Adrenal gland (tissue), 5 donors: ENCODE measurements around the gene KLHL25.

Source experiments
- CTCF ChIP-seq, 6 experiments: fragments of 450-650 bp in 4 of 6; fragments of 200-600 bp in 2 of 6; sonication (generic) in 1 of 6; IDR thresholded peaks; 1 replicate in 5 of 6; 2 replicates in 1 of 6; pipeline versions ENCODE4 v1.5.1 to v1.8.0; 2016 to 2021; ENCODE audit warnings: antibody characterized with exemption in 6 of 6, mild to moderate bottlenecking in 2 of 6, moderate library complexity in 1 of 6
- POLR2A ChIP-seq, 2 donors: fragments of 450-650 bp; IDR thresholded peaks; one replicate each; pipeline ENCODE4 v1.6.1; 2017; ENCODE audit warnings: antibody characterized with exemption in 2 of 2, mild to moderate bottlenecking in 2 of 2, moderate library complexity in 1 of 2
- donor health status: DM: no; HTN: no; CAD: no.

- TF ChIP-seq CTCF (IDR thresholded peaks at IDR 0.05) (no peak), POLR2A (IDR thresholded peaks at IDR 0.05) (no peak)
Measured at GRCh38 chr15:85741662-85742061, 53.1 kb downstream of the KLHL25 start.
